AG09319 (cell line): ENCODE data around the gene AVP.

ENCODE experiments used
- DNase-seq: peaks from one replicate; pipeline ENCODE4 v3.0.0-alpha.2; 2010; ENCODE audit warnings: low read depth; ENCODE audit errors: extremely low read depth
- TF ChIP-seq, protein P1 (sequence below): IDR thresholded peaks from 2 replicates; pipeline ENCODE4 v1.5.1; 2011; ENCODE audit warnings: low read depth, mild to moderate bottlenecking, inconsistent platforms, low read length, moderate library complexity

AVP gene

DNA sequence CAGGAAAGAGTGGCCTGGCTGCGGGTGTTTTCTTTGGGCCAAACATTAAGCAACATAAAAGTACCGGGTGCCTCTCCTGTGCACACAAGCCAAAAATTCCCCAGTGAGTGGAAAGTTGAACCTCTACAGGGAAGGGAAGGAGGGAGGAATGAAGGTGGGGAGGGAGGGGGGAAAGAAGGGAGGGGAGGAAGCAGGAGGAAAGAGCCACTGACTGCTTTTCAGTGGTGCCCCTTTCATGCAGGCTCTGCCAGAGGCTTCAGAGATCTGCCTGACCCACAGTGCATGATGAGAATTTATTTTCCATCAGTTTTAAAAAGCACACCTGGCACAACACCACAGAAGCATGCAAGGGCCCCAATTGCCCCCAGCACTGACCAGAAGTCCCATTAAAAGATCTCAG is 27.5 kb upstream of the AVP start:
- TF ChIP-seq, protein P1, sequence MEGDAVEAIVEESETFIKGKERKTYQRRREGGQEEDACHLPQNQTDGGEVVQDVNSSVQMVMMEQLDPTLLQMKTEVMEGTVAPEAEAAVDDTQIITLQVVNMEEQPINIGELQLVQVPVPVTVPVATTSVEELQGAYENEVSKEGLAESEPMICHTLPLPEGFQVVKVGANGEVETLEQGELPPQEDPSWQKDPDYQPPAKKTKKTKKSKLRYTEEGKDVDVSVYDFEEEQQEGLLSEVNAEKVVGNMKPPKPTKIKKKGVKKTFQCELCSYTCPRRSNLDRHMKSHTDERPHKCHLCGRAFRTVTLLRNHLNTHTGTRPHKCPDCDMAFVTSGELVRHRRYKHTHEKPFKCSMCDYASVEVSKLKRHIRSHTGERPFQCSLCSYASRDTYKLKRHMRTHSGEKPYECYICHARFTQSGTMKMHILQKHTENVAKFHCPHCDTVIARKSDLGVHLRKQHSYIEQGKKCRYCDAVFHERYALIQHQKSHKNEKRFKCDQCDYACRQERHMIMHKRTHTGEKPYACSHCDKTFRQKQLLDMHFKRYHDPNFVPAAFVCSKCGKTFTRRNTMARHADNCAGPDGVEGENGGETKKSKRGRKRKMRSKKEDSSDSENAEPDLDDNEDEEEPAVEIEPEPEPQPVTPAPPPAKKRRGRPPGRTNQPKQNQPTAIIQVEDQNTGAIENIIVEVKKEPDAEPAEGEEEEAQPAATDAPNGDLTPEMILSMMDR = no peak
- no peak for DNase-seq

DNA sequence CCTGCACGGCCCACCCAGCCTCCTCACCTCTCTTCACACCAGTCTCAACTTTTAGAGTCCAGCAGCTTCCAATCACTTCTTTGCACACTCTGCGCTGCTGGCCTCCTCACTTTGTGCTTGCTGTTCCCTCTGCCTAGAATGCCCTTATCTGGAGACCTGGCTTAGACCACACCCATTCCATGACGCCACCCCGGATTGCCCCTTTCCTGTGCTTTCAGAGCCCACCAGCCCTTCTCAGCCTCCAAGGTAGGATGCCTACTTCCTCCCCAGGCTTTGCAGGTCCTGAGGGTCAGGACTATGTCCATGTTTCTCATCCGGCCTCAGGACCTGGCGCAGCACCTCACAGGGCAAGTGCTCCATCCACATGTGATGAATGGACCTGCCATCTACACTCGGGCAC is 27.0 kb upstream of the AVP start:
- TF ChIP-seq, protein P1 = no peak
- DNase-seq = no peak

DNA sequence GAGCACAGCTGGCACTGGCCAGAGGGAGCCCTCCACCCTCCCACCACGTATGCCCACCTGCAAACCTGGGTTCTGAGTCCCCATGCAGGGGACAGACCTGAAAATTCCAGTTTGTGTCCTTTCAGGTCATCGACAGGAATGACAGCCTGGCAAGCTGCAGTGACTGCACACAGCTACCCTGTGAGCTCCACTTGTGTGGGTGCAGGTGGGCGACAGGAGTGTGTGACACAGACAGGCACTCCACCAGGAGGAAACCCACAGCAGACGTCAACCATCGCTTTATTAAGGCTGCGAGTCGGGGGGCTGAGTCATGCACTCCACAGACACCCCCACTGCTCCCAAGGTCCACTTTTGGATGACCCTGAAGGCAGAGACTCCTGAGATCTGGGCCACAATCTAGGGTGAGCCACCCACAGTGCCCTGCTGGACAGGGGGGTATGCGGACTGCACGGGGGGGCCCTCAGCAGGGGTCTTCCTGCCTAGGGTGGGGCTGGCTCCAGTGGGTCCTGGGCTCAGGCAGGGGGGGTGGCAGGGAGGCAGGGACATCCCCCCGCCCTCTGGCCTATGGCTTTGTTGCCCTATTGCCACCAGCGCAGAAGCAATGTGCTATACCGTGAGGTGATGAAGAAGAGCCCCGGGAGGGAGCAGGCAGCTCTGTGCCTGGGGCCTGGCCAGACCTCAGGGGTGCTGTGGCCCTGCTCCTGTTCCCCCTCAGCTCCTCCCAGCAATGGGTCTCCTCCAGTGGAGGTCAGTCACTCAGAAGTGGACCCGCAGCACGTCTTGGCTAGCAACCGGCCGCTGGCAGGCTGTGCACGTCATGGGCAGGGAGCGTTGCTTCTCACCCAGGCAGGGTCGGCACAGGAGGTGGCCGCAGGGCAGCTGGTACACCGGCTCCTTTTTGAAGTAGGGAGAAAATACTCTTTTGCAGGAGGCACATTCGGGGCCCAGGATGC is 25.1 kb upstream of the AVP start:
- no peak for DNase-seq
- TF ChIP-seq, protein P1 = no peak

DNA sequence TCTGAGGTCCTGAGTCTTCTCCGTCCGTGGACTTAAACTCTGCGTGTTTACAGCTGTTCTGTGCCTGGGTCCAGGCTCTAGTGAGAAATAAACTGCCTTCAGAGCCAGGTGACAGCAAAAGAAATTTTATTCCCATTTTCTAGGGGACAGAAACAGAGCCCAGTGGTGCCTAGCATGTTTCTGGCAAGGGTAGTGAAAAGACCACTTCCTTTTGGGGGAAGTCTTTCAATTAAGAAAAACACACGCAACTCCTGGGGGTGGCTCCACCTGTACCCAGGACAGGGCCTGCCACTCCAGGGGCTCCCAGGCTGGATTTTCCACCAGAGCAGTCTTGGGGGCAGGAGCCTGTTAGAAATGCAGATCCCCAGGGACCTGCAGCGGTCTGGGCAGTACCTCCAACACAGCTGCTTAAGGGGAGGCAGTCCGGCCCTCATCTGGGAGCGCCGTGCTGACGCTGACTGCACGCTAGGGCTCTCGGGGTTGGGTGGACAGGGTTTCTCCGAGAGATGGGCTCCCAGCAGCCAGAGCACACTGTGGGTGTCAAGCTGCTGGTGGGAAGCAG is 23.0 kb upstream of the AVP start:
- TF ChIP-seq, protein P1 = no peak
- no peak for DNase-seq

DNA sequence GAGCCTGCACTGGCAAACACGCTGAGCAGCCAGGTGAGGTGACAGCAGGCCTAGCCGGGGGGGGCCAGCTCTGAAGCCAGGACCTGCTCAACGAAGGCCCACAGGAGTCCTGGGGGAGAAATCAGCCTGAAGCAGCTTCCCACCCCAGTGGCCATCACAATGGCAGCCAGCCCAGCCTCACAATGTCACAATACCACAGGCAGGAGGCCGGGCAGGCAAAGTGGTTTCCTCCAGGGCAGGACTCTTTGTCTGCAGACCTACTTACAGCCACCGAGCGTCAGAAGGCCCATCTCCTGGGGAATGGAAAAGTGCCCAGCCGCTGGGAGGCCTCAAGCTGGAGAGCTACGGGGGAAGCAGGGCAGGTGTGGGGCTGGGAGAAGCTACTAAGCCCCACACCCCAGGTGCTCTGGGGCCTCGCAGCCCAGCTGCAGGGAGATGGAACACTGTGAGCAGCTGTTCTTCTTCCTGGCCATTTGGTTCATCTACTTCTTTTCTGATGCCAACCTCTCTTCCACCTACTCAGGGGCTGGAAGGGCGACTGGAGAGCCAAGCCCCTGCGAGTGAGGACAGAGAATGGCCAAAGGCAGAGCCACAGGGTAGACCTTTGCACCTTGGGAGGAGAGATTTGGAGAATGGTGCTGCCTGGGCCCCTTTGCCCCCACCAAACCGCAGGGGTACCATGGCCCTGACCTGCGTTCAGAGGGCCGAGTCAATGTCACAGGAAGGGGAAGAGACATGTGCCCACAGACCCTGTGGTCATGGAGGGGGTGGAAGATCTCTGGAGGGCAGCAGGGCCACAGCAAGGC is 22.3 kb upstream of the AVP start:
- DNase-seq = no peak
- TF ChIP-seq, protein P1 = no peak

DNA sequence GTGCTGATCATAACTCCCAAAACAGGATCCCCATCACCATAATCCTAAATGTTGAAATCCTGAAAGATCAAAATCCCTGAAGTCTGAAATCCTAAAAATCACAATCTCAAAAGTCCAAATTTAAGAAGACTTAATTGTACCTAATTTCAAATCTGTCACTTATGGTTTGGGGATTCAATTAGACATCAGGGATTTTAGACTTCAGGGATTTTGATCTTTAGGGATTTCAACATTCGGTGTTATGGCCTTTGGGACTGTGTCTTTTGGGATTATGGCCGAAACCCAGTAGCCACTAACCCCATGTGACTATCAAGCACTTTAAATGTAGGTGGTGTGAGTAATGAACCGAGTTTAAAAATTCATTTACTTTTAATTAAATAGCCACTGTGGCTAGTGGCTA is 21.7 kb upstream of the AVP start:
- TF ChIP-seq, protein P1 = no peak
- DNase-seq = no peak
